Raji (cell line): ENCODE data around the gene C19orf25.

Experiments
- POLR2A ChIP-seq: IDR thresholded peaks from 2 replicates; pipeline ENCODE4 v1.6.1; 2011; ENCODE audit warnings: low read depth, low read length, control low read depth; ENCODE audit not compliant: insufficient read depth

Gene C19orf25

GRCh38 chr19:1474765-1475351 is 4.2 kb downstream of the C19orf25 start:
- no peak for TF ChIP-seq POLR2A

DNA sequence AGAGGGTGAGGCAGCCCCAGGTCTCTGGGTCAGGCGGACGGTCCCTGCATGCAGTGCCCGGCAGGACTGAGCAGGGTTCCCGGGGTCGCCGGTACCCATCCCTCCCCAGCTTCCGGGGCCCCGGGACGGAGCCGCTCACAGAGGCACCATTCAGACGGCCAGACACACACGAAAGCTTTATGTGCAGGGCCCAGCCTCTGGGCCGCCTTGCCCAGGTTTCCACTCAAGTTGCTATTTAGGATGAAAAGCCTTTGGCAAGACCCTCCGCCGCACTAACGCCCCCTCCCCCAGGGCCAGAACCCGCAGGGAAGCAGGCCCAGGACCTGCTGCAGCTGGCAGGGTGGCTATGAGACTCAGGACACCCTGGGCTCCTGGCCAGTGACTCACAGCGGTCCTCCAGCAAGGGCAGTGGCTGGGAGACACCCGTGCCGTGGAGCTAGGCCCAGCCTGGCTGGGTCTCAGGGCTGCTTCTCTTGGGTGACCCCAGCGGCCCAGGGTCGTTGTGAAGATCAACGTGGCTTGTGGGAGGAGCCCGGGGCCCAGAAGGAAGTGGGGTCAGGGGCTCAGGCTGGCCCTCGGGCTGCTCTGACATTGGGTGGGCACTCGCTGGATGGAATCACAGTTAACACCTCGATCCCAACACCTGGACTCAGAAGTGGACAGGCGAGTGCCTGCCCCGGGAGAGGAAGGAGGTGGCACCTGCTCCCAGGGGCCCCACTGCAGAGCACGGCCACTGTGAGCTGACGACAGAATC is 4.8 kb downstream of the C19orf25 start:
- TF ChIP-seq POLR2A = no peak

- no peak for TF ChIP-seq POLR2A
Observed at GRCh38 chr19:1473085-1473851, 5.7 kb downstream of the C19orf25 start.

- no peak for TF ChIP-seq POLR2A
Observed at GRCh38 chr19:1472231-1473084, 6.6 kb downstream of the C19orf25 start.

- TF ChIP-seq POLR2A = no peak
Observed at GRCh38 chr19:1471515-1472160, 7.4 kb downstream of the C19orf25 start.

DNA sequence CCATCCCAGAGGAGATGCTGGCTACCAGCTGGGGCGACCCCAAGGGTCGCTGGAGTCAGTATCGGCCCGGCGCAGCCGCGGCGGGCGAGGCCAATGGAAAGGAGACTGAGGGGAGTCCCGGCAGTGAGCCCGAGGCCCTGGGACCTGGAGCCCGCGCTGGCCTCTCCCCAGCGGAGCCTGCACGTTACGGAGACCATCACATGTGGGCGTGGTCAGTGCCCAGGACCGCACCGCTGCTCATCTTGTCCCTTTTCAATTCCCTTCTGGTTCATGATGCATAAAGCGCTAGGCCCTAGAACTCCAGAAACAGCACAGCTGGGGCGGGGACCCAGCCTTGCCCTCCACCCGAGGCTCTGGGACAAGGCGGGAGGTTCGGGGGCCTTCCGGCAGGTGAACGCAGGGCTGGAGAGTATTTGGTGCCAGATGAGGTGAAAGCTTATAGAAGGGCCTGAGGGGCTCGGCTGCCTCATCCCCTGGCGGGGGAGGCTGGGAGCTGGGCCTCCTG is 8.0 kb downstream of the C19orf25 start:
- TF ChIP-seq POLR2A = no peak

- no peak for TF ChIP-seq POLR2A
Observed at GRCh38 chr19:1470305-1471009, 8.6 kb downstream of the C19orf25 start.

DNA sequence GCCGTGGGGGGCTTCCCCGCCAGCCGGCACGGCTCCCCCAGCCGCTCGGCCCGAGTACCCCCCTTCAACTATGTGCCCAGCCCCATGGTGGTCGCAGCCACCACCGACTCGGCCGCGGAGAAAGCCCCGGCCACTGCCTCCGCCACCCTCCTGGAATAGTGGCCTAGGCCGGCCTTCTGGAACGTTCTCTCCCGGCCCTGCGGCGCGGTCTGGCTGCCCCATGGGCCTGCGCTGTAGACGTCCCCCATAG is 9.0 kb downstream of the C19orf25 start:
- TF ChIP-seq POLR2A = no peak

DNA sequence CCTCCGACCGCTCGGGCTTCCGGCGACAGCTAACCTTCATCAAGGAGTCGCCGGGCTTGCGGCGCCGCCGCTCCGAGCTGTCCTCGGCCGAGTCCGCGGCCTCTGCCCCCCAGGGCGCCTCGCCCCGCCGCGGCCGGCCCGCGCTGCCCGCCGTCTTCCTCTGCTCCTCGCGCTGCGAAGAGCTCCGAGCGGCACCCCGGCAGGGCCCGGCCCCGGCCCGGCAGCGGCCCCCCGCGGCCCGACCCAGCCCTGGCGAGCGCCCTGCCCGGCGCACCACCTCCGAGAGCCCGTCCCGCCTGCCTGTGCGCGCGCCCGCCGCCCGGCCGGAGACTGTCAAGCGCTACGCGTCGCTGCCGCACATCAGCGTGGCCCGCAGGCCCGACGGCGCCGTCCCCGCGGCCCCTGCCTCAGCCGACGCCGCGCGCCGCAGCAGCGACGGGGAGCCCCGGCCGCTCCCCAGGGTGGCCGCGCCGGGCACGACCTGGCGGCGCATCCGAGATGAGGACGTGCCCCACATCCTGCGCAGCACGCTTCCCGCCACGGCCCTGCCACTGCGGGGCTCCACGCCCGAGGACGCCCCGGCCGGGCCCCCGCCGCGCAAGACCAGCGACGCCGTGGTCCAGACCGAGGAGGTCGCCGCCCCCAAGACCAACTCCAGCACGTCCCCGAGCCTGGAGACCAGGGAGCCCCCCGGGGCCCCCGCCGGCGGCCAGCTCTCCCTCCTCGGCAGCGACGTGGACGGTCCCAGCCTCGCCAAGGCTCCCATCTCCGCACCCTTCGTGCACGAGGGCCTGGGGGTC is 9.6 kb downstream of the C19orf25 start:
- TF ChIP-seq POLR2A = no peak

- TF ChIP-seq POLR2A = no peak
Observed at GRCh38 chr19:1468821-1469254, 10.2 kb downstream of the C19orf25 start.

GRCh38 chr19:1468274-1468820 is 10.7 kb downstream of the C19orf25 start:
- no peak for TF ChIP-seq POLR2A

DNA sequence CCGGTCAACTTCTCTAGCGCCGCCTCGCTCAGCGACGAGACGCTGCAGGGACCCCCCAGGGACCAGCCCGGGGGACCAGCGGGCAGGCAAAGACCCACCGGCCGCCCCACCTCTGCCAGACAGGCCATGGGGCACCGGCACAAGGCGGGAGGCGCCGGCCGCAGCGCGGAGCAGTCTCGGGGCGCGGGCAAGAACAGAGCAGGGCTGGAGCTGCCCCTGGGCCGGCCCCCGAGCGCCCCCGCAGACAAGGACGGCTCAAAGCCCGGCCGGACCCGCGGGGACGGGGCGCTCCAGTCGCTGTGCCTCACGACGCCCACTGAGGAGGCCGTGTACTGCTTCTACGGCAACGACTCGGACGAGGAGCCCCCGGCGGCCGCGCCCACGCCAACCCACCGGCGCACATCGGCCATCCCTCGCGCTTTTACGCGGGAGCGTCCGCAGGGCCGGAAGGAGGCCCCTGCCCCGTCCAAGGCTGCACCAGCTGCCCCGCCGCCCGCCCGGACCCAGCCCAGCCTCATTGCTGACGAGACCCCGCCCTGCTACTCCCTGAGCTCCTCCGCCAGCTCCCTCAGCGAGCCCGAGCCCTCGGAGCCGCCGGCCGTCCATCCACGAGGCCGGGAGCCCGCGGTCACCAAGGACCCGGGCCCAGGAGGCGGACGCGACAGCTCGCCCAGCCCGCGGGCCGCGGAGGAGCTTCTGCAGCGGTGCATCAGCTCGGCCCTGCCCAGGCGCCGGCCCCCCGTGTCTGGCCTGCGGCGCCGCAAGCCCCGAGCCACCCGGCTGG is 11.3 kb downstream of the C19orf25 start:
- no peak for TF ChIP-seq POLR2A

GRCh38 chr19:1467215-1467489 is 11.9 kb downstream of the C19orf25 start:
- no peak for TF ChIP-seq POLR2A
